ENCODE data around the gene OR10R2.

The OR10R2 gene

DNA sequence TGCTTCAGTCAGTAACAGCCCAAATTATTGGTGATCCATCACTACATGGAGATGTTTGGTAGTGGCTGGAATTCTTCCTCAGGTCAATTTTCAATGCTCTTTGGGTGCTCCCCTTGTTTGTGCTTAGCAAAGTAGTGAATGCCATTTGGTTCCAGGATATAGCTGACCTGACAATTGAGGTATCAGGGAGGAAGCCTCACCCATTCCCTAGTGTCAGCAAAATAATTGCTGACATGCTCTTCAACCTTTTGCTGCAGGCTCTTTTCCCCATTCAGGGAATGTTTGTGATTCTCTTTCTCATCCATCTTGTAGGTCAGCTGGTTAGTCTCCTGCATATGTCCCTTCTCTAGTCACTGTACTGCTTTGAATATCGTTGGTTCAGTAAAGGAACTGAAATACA, 17.5 kb upstream of the OR10R2 start:
- no peak overlapping the region for H3K27ac Mint-ChIP-seq
- H3K9me3 Mint-ChIP-seq, result peaks cover 12% of the 10 kb centered on the region
- TF ChIP-seq, protein P1, sequence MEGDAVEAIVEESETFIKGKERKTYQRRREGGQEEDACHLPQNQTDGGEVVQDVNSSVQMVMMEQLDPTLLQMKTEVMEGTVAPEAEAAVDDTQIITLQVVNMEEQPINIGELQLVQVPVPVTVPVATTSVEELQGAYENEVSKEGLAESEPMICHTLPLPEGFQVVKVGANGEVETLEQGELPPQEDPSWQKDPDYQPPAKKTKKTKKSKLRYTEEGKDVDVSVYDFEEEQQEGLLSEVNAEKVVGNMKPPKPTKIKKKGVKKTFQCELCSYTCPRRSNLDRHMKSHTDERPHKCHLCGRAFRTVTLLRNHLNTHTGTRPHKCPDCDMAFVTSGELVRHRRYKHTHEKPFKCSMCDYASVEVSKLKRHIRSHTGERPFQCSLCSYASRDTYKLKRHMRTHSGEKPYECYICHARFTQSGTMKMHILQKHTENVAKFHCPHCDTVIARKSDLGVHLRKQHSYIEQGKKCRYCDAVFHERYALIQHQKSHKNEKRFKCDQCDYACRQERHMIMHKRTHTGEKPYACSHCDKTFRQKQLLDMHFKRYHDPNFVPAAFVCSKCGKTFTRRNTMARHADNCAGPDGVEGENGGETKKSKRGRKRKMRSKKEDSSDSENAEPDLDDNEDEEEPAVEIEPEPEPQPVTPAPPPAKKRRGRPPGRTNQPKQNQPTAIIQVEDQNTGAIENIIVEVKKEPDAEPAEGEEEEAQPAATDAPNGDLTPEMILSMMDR (IDR thresholded peaks at IDR 0.05), result no peak
- no peaks in the 10 kb centered on the region for H3K4me1 Mint-ChIP-seq
- peaks cover 3% of the 10 kb centered on the region for H3K27me3 Mint-ChIP-seq (ENCODE audit: low read depth, poor library complexity)
- no peaks in the 10 kb centered on the region for H3K36me3 Mint-ChIP-seq (ENCODE audit: low read depth)
- DNase-seq, result no peak
- no peak overlapping the region for H3K4me3 Mint-ChIP-seq

- DNase-seq, result no peak
- TF ChIP-seq, protein P1 (IDR thresholded peaks at IDR 0.05), result no peak
- H3K27ac Mint-ChIP-seq, result no peak overlapping the region
- no peaks in the 10 kb centered on the region for H3K36me3 Mint-ChIP-seq (ENCODE audit: low read depth)
- H3K4me3 Mint-ChIP-seq, result no peak overlapping the region
- peaks cover 6% of the 10 kb centered on the region for H3K9me3 Mint-ChIP-seq
- peaks cover 9% of the 10 kb centered on the region for H3K27me3 Mint-ChIP-seq (ENCODE audit: low read depth, poor library complexity)
- H3K4me1 Mint-ChIP-seq, result no peaks in the 10 kb centered on the region
Observed at GRCh38 chr1:158457246-158457645, 14.8 kb upstream of the OR10R2 start.

- Mint-ChIP-seq H3K27ac (no peak overlapping the region), H3K4me3 (no peak overlapping the region), H3K9me3 (peaks cover 5% of the 10 kb centered on the region), H3K4me1 (no peaks in the 10 kb centered on the region), H3K36me3 (ENCODE audit: low read depth) (no peaks in the 10 kb centered on the region), H3K27me3 (ENCODE audit: low read depth, poor library complexity) (peaks cover 9% of the 10 kb centered on the region)
- DNase-seq, result no peak
- TF ChIP-seq, protein P1 (IDR thresholded peaks at IDR 0.05), result no peak
Observed at GRCh38 chr1:158458263-158458662, 13.8 kb upstream of the OR10R2 start.

DNA sequence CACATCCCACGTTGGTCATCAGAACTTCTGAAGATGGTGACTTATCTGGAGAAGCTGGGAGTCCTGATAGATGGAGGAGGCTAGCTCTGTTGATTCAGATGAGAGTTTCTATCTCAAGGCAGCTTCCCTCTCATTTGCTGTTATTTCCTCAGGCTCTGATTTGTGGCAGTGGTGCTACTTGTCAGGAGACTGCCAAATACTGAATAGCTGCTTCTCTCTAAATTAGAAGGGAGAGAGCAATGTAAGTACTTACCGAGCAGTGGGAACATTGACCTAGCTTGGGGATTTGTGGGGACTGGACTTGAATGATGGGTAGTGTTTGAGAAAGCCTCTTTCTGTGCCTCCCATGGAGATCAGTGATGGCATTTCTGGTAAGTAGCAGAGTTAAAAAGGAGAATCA, 10.5 kb upstream of the OR10R2 start, which contains the start of gene OR10K1:
TSS of gene OR10K1 (plus strand) at position 301 of the 400 bp plus-strand sequence. CDS start 3,728 bp downstream, outside the sequence.
- Mint-ChIP-seq H3K4me1 (no peaks in the 10 kb centered on the region), H3K27me3 (ENCODE audit: low read depth, poor library complexity) (peaks cover 13% of the 10 kb centered on the region), H3K27ac (no peak within 1 kb of the TSS), H3K36me3 (ENCODE audit: low read depth) (no peaks in the 10 kb centered on the region), H3K9me3 (no peaks in the 10 kb centered on the region), H3K4me3 (no peak within 1 kb of the TSS)
- TF ChIP-seq, protein P1 (IDR thresholded peaks at IDR 0.05), result no peak
- no peak for DNase-seq

DNA sequence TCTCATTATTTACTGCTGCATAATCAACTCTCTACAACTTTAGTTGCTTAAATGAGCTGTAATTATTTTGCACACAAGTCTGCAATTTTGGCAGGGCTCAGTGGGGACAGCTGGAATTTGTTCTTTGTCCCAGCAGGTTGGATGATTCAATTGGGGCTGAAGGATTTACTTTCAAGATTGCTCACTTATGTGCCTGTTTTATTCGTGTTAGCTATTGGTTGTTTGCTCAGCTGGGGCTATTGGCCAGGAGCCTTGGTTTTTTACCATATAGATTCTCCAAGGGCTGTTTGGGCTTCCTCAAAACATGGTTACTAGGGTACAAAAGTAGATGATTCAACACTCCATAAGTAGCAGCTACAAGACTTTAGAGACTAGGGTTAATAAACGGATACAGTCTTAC, 13.4 kb downstream of the OR10R2 start:
- H3K4me3 Mint-ChIP-seq, result no peak overlapping the region
- no peaks in the 10 kb centered on the region for H3K9me3 Mint-ChIP-seq
- no peak overlapping the region for H3K27ac Mint-ChIP-seq
- peaks cover 4% of the 10 kb centered on the region for H3K27me3 Mint-ChIP-seq (ENCODE audit: low read depth, poor library complexity)
- H3K36me3 Mint-ChIP-seq (ENCODE audit: low read depth), result no peaks in the 10 kb centered on the region
- no peaks in the 10 kb centered on the region for H3K4me1 Mint-ChIP-seq
- TF ChIP-seq, protein P1 (IDR thresholded peaks at IDR 0.05), result no peak
- no peak for DNase-seq

DNA sequence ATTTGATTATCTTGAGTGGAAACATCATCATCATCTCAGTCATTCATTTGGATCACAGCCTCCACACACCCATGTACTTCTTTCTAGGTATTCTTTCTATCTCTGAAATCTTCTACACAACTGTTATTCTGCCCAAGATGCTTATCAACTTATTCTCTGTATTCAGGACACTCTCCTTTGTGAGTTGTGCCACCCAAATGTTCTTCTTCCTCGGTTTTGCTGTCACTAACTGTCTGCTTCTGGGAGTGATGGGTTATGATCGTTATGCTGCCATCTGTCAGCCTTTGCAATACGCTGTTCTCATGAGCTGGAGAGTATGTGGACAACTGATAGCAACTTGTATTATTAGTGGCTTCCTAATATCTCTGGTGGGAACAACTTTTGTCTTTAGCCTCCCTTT, 19.3 kb downstream of the OR10R2 start:
- H3K27ac Mint-ChIP-seq, result no peak overlapping the region
- H3K4me3 Mint-ChIP-seq, result no peak overlapping the region
- TF ChIP-seq, protein P1 (IDR thresholded peaks at IDR 0.05), result no peak
- no peaks in the 10 kb centered on the region for H3K9me3 Mint-ChIP-seq
- no peak for DNase-seq
- H3K36me3 Mint-ChIP-seq (ENCODE audit: low read depth), result no peaks in the 10 kb centered on the region
- H3K27me3 Mint-ChIP-seq (ENCODE audit: low read depth, poor library complexity), result no peaks in the 10 kb centered on the region
- no peaks in the 10 kb centered on the region for H3K4me1 Mint-ChIP-seq

Measured in nephron progenitor cell (in vitro differentiated cells).